Memory B cell (primary cell): ENCODE measurements around the gene POMP.
"Not testable (repeated sequence)": the region's sequence is repeated elsewhere in the genome, so short reads cannot be mapped to it uniquely, and the experiment has no call there.

Experiments
- ATAC-seq: fragments of 150-1000 bp; cut with Tn5 transposase; 2 replicates; pipeline ENCODE4 v1.10.0; 2021; ENCODE audit warnings: low read depth, mild to moderate bottlenecking, moderate library complexity
- DNase-seq, 2 donors: peaks; one replicate each; pipeline ENCODE4 v3.0.0; 2022; ENCODE audit warnings: low spot score in 2 of 2
- H3K27ac Mint-ChIP-seq: one replicate; pipeline ENCODE4 v1.8.0; 2022; ENCODE audit warnings: mild to moderate bottlenecking, moderate library complexity, mixed read lengths
- H3K27me3 Mint-ChIP-seq: one replicate; pipeline ENCODE4 v1.8.0; 2022; ENCODE audit warnings: mixed read lengths
- H3K36me3 Mint-ChIP-seq: one replicate; pipeline ENCODE4 v1.8.0; 2022; ENCODE audit warnings: mild to moderate bottlenecking, mixed read lengths
- H3K4me1 Mint-ChIP-seq: one replicate; pipeline ENCODE4 v1.8.0; 2022; ENCODE audit warnings: mixed read lengths
- H3K4me3 Mint-ChIP-seq: one replicate; pipeline ENCODE4 v1.8.0; 2022; ENCODE audit warnings: mild to moderate bottlenecking, moderate library complexity, mixed read lengths
- H3K9me3 Mint-ChIP-seq: one replicate; pipeline ENCODE4 v1.8.0; 2022; ENCODE audit warnings: mixed read lengths

The POMP gene

DNA sequence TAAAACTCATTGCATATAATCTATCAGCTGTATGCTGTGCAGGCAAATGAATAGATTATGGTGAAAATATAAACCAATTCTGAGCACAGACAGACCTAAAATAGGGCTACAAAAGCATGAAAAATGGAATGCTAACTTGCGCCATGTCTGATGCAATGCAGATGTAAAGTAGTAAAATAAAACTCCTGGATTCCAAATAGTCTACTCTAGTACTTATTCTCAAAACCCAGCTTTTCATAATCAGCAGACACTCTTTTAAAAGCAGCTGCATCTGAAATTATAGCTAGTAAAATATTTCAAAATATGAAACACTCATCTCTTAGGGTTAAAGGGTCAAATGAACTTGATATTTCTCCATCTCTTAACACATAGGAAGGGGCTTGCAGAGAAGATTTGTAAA lies 4.7 kb upstream of the POMP start:
- DNase-seq = no peak
- Mint-ChIP-seq H3K27ac (no peak overlapping the region), H3K36me3 (peaks cover 8% of the 10 kb centered on the region), H3K4me1 (peaks cover 19% of the 10 kb centered on the region), H3K9me3 (no peaks in the 10 kb centered on the region), H3K27me3 (no peaks in the 10 kb centered on the region), H3K4me3 (no peak overlapping the region)
- no peak for ATAC-seq

DNA sequence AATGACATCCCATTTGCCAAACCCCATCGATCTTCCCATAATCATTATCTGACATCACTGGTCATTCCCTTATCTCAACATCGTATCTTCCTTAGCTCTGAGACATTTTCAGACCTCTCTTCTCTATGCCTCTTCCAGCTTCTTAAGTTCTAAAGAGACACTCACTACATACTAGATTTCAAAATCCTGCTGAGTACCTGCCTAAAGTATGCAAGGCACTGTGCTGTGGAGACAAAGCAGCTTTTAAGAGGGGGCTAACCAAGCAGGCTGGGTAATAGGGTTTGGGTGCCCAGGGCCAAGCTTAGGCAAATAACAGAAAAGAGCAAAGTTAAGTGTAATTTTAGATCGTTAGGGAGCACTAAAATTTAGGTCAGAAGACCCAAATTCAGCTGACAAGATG lies 3.4 kb upstream of the POMP start:
- Mint-ChIP-seq H3K4me1 (peaks cover 27% of the 10 kb centered on the region), H3K27ac (peak overlapping the region; percentile 37), H3K27me3 (no peaks in the 10 kb centered on the region), H3K36me3 (peaks cover 8% of the 10 kb centered on the region), H3K9me3 (no peaks in the 10 kb centered on the region), H3K4me3 (no peak overlapping the region)
- ATAC-seq = no peak
- DNase-seq = no peak

DNA sequence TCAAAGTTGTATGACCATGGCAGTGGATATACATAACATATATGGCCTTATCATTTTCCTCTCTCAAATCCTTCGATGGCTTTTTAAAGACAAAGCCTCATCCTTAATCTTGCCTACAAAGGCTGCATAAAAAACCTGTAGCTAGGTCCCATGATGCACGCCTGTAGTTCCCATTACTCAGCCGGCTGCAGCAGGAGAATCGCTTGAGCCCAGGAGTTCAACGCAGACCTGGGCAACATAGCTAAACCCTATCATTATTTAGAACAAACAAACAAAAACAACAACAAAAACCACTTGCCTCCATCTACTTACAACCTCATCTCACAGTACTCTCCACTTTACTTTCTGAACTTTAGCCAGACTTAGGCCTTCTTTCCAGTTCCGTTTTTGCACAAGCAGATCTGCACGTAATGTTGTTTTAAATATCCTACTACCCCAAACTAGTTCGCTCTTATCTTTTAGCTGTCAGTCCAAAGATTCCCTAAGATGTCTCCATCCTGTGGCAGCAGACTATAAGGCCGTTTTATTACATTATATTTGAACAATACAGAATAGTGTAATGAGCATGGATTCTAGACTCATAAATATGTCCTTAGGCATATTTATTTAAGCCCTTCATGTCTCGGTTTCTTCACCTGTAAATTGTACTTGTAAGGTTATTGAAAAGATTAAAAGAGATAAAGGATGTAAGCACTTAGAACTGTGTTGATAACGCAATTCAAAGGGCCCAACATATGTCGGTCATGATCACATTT lies 969 bp upstream of the POMP start:
- Mint-ChIP-seq H3K36me3 (peaks cover 8% of the 10 kb centered on the region), H3K27ac (peak overlapping the region; percentile 98), H3K4me1 (peaks cover 34% of the 10 kb centered on the region), H3K9me3 (no peaks in the 10 kb centered on the region), H3K27me3 (no peaks in the 10 kb centered on the region), H3K4me3 (peak overlapping the region; percentile 95)
- ATAC-seq (no peak), DNase-seq (no peak)

DNA sequence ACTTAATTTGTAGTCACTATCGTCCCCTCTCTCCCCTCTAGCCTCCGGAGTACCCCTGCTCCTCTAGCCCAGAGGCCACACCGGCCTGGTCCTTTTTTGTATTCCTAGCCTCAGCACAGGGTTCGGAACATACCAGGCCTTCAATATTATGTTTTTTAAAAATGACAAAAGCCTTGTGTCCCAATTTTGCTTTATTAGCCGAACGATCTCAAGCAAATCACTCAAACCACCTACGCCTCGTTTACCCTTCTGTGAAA lies 463 bp upstream of the POMP start:
- DNase-seq = no peak
- H3K27me3 Mint-ChIP-seq = no peaks in the 10 kb centered on the region
- peaks cover 34% of the 10 kb centered on the region for H3K4me1 Mint-ChIP-seq
- peaks cover 8% of the 10 kb centered on the region for H3K36me3 Mint-ChIP-seq
- H3K27ac Mint-ChIP-seq = peak overlapping the region; percentile 98
- peak overlapping the region; percentile 95 for H3K4me3 Mint-ChIP-seq
- ATAC-seq = peak; percentile 1
- H3K9me3 Mint-ChIP-seq = no peaks in the 10 kb centered on the region

DNA sequence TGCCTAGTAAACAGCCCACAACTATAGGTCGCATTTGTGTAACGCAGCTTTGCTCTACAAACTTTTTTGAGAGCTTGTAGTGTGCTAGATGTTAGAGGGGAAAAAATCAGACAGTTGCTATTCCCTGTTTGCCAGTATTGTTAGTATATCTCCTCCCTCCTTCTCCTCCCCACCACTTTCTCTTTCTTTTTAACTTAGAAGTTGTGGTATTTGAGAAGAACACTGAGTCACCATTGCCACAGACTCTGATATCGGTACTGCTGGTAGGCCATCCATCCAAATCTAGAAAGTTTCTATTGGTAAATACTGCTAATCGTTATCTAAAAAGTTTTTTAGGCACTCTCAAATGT lies 666 bp downstream of the POMP start:
- DNase-seq (no peak), ATAC-seq (no peak)
- H3K9me3 Mint-ChIP-seq = no peaks in the 10 kb centered on the region
- H3K4me1 Mint-ChIP-seq = peaks cover 34% of the 10 kb centered on the region
- no peaks in the 10 kb centered on the region for H3K27me3 Mint-ChIP-seq
- H3K27ac Mint-ChIP-seq = peak overlapping the region; percentile 98
- H3K36me3 Mint-ChIP-seq = peaks cover 8% of the 10 kb centered on the region
- H3K4me3 Mint-ChIP-seq = peak overlapping the region; percentile 95

DNA sequence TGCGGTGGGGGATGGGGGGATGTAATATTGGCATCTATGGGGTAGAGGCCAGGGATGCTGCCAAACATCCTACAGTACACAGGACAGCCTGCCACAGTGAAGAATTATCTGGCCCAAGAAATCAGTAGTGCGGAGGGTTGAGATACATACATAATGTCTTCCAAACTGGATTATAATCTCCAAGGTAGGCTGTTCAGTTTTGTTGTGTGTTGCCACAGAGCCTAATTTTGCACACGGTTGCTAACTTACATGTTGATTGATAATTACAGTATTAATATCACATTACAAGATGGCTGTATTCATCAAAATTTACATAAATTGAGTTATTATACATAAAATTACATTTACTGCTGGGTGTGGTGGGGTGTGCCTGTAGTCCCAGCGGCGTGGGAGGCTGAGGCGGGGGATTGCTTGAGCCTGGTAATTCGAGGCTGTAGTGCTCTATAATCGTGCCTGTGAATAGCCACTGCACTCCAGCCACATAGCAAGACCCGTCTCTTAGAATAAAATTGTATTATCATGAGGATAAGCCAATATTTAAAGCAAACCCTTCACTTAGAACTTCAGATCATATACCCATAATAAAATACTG lies 8.1 kb downstream of the POMP start:
- no peak for DNase-seq
- Mint-ChIP-seq H3K4me1 (peaks cover 14% of the 10 kb centered on the region), H3K27ac (no peak overlapping the region), H3K36me3 (peaks cover 49% of the 10 kb centered on the region), H3K4me3 (no peak overlapping the region), H3K27me3 (no peaks in the 10 kb centered on the region), H3K9me3 (no peaks in the 10 kb centered on the region)
- ATAC-seq = no peak

DNA sequence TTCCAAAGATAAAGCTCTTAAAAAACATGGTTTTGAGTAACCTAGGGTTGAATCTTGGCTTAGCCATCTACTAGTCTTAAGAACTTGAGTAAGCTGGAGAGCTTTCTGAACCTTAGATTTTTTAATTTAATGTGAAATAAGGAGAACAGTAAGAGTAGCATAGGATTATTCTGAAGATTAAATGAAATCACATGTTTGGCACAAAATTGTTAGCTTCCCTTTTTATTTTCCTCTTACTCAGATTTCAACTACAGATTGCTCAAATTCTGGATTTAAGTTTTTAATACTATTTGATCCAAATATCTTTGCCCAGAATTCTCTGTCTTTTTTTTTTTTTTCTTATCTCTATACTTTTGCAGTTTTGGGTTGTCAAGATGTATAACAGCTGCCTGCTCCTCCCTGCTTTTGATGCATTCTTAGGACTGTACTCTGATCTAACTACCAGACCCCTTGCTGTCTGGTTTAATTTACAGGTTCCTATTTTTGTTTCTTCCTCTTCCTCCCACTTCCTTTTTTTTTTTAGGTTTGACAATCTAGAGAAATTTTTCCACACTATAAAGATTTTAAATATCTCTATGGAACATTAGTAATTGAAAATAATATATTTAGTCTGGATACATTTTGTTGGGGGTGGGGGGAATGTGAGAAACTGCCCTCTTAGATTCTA lies 12.3 kb downstream of the POMP start:
- Mint-ChIP-seq H3K27me3 (no peaks in the 10 kb centered on the region), H3K4me1 (peaks cover 13% of the 10 kb centered on the region), H3K27ac (peak overlapping the region; percentile 68), H3K4me3 (no peak overlapping the region), H3K9me3 (no peaks in the 10 kb centered on the region), H3K36me3 (peaks cover 47% of the 10 kb centered on the region)
- ATAC-seq (no peak), DNase-seq (no peak)

DNA sequence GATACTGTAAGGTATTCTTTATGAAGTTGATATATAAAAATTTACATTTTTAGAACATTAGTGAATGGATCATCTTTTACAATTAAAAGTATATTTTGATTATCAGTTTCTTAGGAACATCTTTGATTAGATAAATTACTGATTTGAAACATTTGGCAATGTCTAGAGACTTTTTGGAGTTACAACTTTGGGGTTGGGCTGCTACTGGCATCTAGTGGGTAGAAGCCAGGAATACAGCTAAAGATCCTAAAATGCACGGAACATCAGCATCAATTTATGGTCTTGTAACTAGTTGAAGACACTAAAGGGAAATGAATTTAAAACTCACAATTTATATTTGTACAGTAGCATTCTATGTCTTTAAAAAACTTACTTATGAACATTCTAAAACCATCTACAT lies 19.9 kb downstream of the POMP start:
- H3K36me3 Mint-ChIP-seq = peaks cover 15% of the 10 kb centered on the region
- H3K4me1 Mint-ChIP-seq = no peaks in the 10 kb centered on the region
- no peaks in the 10 kb centered on the region for H3K27me3 Mint-ChIP-seq
- H3K4me3 Mint-ChIP-seq = no peak overlapping the region
- H3K27ac Mint-ChIP-seq = no peak overlapping the region
- DNase-seq (no peak), ATAC-seq (no peak)
- no peaks in the 10 kb centered on the region for H3K9me3 Mint-ChIP-seq

DNA sequence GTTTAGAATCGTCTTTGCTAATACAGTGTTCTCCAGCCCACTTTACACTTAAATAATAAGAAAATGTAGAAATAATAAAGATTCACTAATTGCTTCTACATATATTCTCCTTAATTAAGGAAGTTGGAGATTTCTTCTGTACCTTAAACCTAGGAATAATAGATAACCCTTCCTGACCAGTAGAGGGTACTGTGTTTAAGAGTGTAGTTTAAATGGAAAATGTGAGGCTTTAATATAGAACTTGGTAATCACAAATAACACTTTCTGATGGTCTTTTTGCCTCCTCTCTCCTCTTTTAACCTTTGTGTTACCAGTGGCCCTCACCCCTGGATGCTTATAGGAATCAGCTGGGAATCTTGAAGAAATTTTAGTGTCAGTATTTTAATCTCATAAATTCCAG lies 20.7 kb downstream of the POMP start:
- H3K36me3 Mint-ChIP-seq = peaks cover 9% of the 10 kb centered on the region
- no peaks in the 10 kb centered on the region for H3K9me3 Mint-ChIP-seq
- H3K4me1 Mint-ChIP-seq = no peaks in the 10 kb centered on the region
- DNase-seq (no peak), ATAC-seq (no peak)
- no peak overlapping the region for H3K4me3 Mint-ChIP-seq
- no peaks in the 10 kb centered on the region for H3K27me3 Mint-ChIP-seq
- H3K27ac Mint-ChIP-seq = peak overlapping the region; percentile 6

DNA sequence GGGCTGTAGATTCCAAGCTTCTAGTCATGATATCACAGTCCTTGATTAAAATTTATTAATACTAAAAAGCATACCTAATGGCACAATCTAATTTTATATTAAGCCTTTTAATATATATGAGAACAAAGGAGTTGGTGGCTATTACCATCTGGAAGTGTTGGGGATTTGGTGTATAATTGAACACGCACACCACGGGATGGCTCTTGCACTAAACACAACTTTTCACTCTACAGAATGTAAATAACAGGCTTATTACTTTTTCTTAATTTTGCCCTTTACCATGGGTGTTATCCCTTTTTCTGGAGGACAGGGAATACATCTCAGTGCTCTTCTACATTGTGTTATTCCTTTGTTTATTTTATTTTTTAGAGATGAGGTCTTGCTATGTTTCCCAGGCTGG lies 21.6 kb downstream of the POMP start:
- Mint-ChIP-seq H3K27me3 (no peaks in the 10 kb centered on the region), H3K27ac (peak overlapping the region; percentile 62), H3K9me3 (no peaks in the 10 kb centered on the region), H3K4me1 (no peaks in the 10 kb centered on the region), H3K4me3 (no peak overlapping the region), H3K36me3 (peaks cover 7% of the 10 kb centered on the region)
- no peak for DNase-seq
- no peak for ATAC-seq

DNA sequence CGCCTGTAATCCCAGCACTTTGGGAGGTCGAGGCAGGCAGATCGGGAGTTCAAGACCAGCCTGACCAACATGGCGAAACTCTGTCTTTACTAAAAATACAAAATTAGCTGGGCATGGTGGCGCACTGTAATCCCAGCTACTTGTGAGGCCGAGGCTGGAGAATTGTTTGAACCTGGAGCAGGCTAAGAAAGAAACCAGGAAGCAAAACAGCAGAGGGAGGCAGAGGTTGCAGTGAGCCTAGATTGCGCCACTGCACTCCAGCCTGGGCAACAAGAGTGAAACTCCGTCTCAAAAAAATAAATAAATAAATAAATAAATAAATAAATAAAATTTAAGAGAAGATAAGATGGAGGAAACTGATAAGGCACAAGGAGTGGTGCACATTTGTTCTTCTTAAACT lies 24.2 kb downstream of the POMP start:
- H3K27me3 Mint-ChIP-seq, ATAC-seq, H3K4me1 Mint-ChIP-seq, H3K36me3 Mint-ChIP-seq, H3K27ac Mint-ChIP-seq, H3K9me3 Mint-ChIP-seq, DNase-seq, H3K4me3 Mint-ChIP-seq: not testable (repeated sequence)

DNA sequence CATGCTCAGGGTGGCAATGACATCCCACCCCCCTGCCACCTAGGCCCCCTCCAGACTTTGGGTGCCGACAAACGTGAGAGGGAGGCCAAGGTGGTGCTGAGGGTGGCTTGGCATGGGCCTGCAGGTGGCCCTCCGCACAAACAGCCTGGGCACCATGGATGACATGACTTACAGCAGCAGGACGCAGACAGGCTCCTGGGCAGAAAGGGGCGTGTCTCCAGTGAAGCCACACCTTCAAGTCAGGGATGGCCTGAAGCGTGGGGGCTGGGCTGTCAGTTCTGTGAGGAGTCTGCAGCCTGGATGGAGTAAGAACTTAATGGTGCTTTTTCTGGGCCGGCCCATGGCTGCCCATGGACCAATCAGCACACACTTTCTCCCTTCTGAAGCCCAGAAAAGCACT lies 25.3 kb downstream of the POMP start:
- DNase-seq = no peak
- no peak for ATAC-seq
- no peak overlapping the region for H3K27ac Mint-ChIP-seq
- no peak overlapping the region for H3K4me3 Mint-ChIP-seq
- H3K27me3 Mint-ChIP-seq = no peaks in the 10 kb centered on the region
- H3K9me3 Mint-ChIP-seq = peaks cover 6% of the 10 kb centered on the region
- no peaks in the 10 kb centered on the region for H3K4me1 Mint-ChIP-seq
- peaks cover 3% of the 10 kb centered on the region for H3K36me3 Mint-ChIP-seq

DNA sequence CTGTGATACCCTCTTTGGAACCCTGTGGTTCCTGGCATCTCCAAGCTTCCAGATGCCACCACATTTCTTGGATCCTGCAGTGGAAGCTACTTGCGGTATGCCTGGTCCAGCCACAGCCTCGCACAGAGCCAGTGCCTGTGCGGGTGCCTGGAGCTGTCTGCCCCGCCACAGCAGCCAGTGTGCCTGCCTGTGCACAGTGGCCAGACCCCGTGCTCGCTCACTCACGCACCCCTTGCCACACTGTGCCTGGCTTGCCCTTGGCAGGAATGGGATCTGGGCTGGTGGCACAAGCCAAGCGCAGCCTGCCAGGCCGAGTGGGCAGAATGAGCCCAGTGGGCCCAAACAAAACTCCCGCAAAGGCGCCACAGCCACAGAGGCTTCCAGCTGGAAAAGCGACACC lies 26.2 kb downstream of the POMP start:
- H3K36me3 Mint-ChIP-seq = peaks cover 3% of the 10 kb centered on the region
- H3K4me1 Mint-ChIP-seq = no peaks in the 10 kb centered on the region
- H3K4me3 Mint-ChIP-seq = no peak overlapping the region
- no peak for ATAC-seq
- DNase-seq = no peak
- H3K27me3 Mint-ChIP-seq = no peaks in the 10 kb centered on the region
- H3K27ac Mint-ChIP-seq = no peak overlapping the region
- peaks cover 8% of the 10 kb centered on the region for H3K9me3 Mint-ChIP-seq

DNA sequence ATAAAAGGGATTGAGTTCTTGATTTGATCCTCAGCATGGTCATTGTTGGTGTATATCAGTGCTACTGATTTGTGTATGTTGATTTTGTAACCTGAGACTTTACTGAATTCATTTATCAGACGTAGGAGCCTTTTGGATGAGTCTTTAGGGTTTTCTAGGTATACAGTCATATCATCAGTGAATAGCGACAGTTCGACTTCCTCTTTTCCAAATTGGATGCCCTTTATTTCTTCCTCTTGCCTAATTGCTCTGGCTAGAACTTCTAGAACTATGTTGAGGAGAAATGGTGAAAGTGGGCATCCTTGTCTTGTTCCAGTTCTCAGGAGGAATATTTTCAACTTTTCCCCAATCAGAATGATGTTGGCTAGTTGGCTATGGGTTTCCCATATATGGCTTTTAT lies 27.0 kb downstream of the POMP start:
- Mint-ChIP-seq H3K36me3 (peaks cover 3% of the 10 kb centered on the region), H3K4me3 (no peak overlapping the region), H3K27me3 (no peaks in the 10 kb centered on the region), H3K4me1 (no peaks in the 10 kb centered on the region), H3K9me3 (peaks cover 9% of the 10 kb centered on the region), H3K27ac (no peak overlapping the region)
- ATAC-seq (no peak), DNase-seq (no peak)
